ENCODE results near the gene CCL7. TPM values are rescaled to one million over a fixed set of nuclear protein-coding genes. Genes with fewer than 3 reads are reported as not detected.
A peak's percentile ranks its signal among the peaks of the same experiment; 100 is the strongest.

CCL7 gene
- total and polyA plus RNA-seq, 2 of the 4 experiments (the other 2 are of a cell fraction) = 0.18 to 0.58 TPM

DNA sequence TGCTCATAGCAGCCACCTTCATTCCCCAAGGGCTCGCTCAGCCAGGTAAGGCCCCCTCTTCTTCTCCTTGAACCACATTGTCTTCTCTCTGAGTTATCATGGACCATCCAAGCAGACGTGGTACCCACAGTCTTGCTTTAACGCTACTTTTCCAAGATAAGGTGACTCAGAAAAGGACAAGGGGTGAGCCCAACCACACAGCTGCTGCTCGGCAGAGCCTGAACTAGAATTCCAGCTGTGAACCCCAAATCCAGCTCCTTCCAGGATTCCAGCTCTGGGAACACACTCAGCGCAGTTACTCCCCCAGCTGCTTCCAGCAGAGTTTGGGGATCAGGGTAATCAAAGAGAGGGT lies 14.7 kb upstream of the CCL7 start:
- Histone ChIP-seq H4K91ac (ENCODE audit: insufficient read depth, low read depth, low read length) (peak overlapping the region; percentile 85), H2BK15ac (ENCODE audit: low read depth, low read length) (peak overlapping the region; percentile 70; the same call in 2 of the 3 replicates), H2BK20ac (ENCODE audit: low read depth, low read length) (peak overlapping the region; percentile 67), H3K4me2 (ENCODE audit: low read depth, low read length) (peak overlapping the region; percentile 90), H3K79me1 (ENCODE audit: low read depth in 1 of 2, low read length in 2 of 2) (no peaks in the 10 kb centered on the region), H2BK5ac (ENCODE audit: low read depth, low read length, poor library complexity, severe bottlenecking) (peak overlapping the region; percentile 69), H3K27ac (ENCODE audit: insufficient read depth, low read length) (peak overlapping the region; percentile 76), H4K20me1 (ENCODE audit: insufficient read depth, low read length) (no peaks in the 10 kb centered on the region), H3K56ac (ENCODE audit: extremely low read depth, insufficient read depth, low read length) (peak overlapping the region; percentile 74), H3K4me3 (ENCODE audit: insufficient read depth, low read depth, low read length) (peak overlapping the region; percentile 47), H2BK120ac (ENCODE audit: low read depth, low read length) (peak overlapping the region; percentile 92), H3K9me1 (ENCODE audit: insufficient read depth, low read length) (peaks cover 24% of the 10 kb centered on the region), H2AK5ac (ENCODE audit: low read depth, low read length) (0 out of 2 replicates have a peak overlapping the region, but pooled peaks have one; percentile 54), H2AK9ac (replicated peaks; ENCODE audit: low read depth, low read length, poor library complexity) (peak overlapping the region; percentile 13), H3K4ac (ENCODE audit: low read depth, low read length) (peak overlapping the region; percentile 86), H4K5ac (ENCODE audit: low read depth, low read length) (peak overlapping the region; percentile 55), H4K8ac (ENCODE audit: low read depth in 2 of 2, low read length in 2 of 2) (peak overlapping the region; percentile 31 to 77), H3K9ac (ENCODE audit: low read depth, low read length) (peak overlapping the region; percentile 83), H3K9me3 (ENCODE audit: control insufficient read depth, insufficient read depth, low read length) (no peaks in the 10 kb centered on the region), H3K18ac (ENCODE audit: low read depth, low read length) (peak overlapping the region; percentile 84), H3K23ac (ENCODE audit: low read depth, low read length) (peak overlapping the region; percentile 54), H2AFZ (replicated peaks; ENCODE audit: low read length, poor library complexity) (peak overlapping the region; percentile 92), H3K4me1 (ENCODE audit: control insufficient read depth, insufficient read depth, low read length) (peaks cover 35% of the 10 kb centered on the region), H3K14ac (replicated peaks; ENCODE audit: low read depth, low read length) (peak overlapping the region; percentile 95), H3K27me3 (ENCODE audit: control insufficient read depth, insufficient read depth, low read length) (no peaks in the 10 kb centered on the region), H3K36me3 (ENCODE audit: control insufficient read depth, insufficient read depth, low read length) (peaks cover 3% of the 10 kb centered on the region; the same call in 1 of the 2 replicates)
- ATAC-seq (ENCODE audit: low read depth) = peak; percentile 4
- POLR2A ChIA-PET (ENCODE audit: unreplicated experiment) = interaction anchor here (0.6 to 1.8 kb wide), 2 partner anchors 99 to 100 kb away, joined by 4 to 6 read pairs; no protein-coding TSS in a partner anchor
- dilution Hi-C loops (cut with HindIII; ENCODE audit: low sequenced_read_pairs, unreplicated experiment) (no loop called here), intact Hi-C loops (cut with micrococcal nuclease) (loop anchor here (1.0 kb wide), 3 partner anchors 20 to 55 kb away; no protein-coding TSS in a partner anchor), in situ Hi-C loops (cut with MboI; ENCODE audit: low sequenced_read_pairs) (loop anchor here (25.0 kb wide), 1 partner anchor 857 kb away; the partner anchor contains the start of genes FNDC8 and RAD51D)
- TF ChIP-seq, protein P1, sequence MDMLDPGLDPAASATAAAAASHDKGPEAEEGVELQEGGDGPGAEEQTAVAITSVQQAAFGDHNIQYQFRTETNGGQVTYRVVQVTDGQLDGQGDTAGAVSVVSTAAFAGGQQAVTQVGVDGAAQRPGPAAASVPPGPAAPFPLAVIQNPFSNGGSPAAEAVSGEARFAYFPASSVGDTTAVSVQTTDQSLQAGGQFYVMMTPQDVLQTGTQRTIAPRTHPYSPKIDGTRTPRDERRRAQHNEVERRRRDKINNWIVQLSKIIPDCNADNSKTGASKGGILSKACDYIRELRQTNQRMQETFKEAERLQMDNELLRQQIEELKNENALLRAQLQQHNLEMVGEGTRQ (IDR thresholded peaks at IDR 0.05; ENCODE audit: low read depth, low read length) = no peak
- TF ChIP-seq MAFK (IDR thresholded peaks at IDR 0.05; ENCODE audit: low read depth, low read length) (no peak), MXI1 (IDR thresholded peaks at IDR 0.05; ENCODE audit: borderline replicate concordance, low read depth, low read length) (no peak), BHLHE40 (IDR thresholded peaks at IDR 0.05; ENCODE audit: low read depth, low read length) (no peak), MAZ (IDR thresholded peaks at IDR 0.05; ENCODE audit: borderline replicate concordance, low read depth, low read length) (no peak), RCOR1 (IDR thresholded peaks at IDR 0.05; ENCODE audit: insufficient replicate concordance, low read length) (no peak), NFE2L2 (IDR thresholded peaks at IDR 0.05; ENCODE audit: low read depth, low read length) (no peak), POLR2A (IDR thresholded peaks at IDR 0.05; ENCODE audit: low read depth, low read length) (no peak), CHD1 (IDR thresholded peaks at IDR 0.05; ENCODE audit: low read depth, low read length) (no peak), FOS (IDR thresholded peaks at IDR 0.05; ENCODE audit: low read depth, low read length) (no peak), RAD21 (IDR thresholded peaks at IDR 0.05; ENCODE audit: low read length) (no peak), CEBPB (IDR thresholded peaks at IDR 0.05; ENCODE audit: low read depth, low read length) (no peak)
- TF ChIP-seq, protein P2, sequence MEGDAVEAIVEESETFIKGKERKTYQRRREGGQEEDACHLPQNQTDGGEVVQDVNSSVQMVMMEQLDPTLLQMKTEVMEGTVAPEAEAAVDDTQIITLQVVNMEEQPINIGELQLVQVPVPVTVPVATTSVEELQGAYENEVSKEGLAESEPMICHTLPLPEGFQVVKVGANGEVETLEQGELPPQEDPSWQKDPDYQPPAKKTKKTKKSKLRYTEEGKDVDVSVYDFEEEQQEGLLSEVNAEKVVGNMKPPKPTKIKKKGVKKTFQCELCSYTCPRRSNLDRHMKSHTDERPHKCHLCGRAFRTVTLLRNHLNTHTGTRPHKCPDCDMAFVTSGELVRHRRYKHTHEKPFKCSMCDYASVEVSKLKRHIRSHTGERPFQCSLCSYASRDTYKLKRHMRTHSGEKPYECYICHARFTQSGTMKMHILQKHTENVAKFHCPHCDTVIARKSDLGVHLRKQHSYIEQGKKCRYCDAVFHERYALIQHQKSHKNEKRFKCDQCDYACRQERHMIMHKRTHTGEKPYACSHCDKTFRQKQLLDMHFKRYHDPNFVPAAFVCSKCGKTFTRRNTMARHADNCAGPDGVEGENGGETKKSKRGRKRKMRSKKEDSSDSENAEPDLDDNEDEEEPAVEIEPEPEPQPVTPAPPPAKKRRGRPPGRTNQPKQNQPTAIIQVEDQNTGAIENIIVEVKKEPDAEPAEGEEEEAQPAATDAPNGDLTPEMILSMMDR (conservative IDR thresholded peaks at IDR 0.05; ENCODE audit: low read depth, low read length) = no peak
- TF ChIP-seq, protein P3, sequence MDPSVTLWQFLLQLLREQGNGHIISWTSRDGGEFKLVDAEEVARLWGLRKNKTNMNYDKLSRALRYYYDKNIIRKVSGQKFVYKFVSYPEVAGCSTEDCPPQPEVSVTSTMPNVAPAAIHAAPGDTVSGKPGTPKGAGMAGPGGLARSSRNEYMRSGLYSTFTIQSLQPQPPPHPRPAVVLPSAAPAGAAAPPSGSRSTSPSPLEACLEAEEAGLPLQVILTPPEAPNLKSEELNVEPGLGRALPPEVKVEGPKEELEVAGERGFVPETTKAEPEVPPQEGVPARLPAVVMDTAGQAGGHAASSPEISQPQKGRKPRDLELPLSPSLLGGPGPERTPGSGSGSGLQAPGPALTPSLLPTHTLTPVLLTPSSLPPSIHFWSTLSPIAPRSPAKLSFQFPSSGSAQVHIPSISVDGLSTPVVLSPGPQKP (IDR thresholded peaks at IDR 0.05; ENCODE audit: borderline replicate concordance, low read depth, low read length) = no peak
- WGBS, 2 experiments (ENCODE audit: extremely low coverage in 2 of 2, insufficient read length in 1 of 2) = 0% methylated on average over 2 of the region's 5 CpGs; no CpG with 5 or more reads in 1 of the 2 experiments
- CTCF ChIA-PET = interaction anchor here (0.6 to 1.9 kb wide), 3 partner anchors 10 to 106 kb away, joined by 3 to 5 read pairs (median 4); no protein-coding TSS in a partner anchor
- BruUV-seq (replicated peaks) = TSS peak; percentile 93
- DNase-seq = no peak
